NCI-H748 treated with DMSO at 0.1 percent for 48 hours (cell line): ENCODE results near the gene RAET1E.
"Not testable (repeated sequence)": the region's sequence is repeated elsewhere in the genome, so short reads cannot be mapped to it uniquely, and the experiment has no call there.

Source experiments
- DNase-seq: peaks from one replicate; lab custom pipeline; 2025; lab: John Stamatoyannopoulos, UW

RAET1E gene

GRCh38 chr6:149897855-149898744 is at the start of gene RAET1E:
TSS of gene RAET1E (minus strand) at chr6:149898113. CDS start at chr6:149890901, 7,212 bp downstream.
- no peak for DNase-seq

- not testable (repeated sequence) for DNase-seq
Measured at GRCh38 chr6:149947533-149947932, 49.6 kb upstream of the RAET1E start.

GRCh38 chr6:149946631-149947030 is 48.7 kb upstream of the RAET1E start:
- not testable (repeated sequence) for DNase-seq

- DNase-seq: not testable (repeated sequence)
Measured at GRCh38 chr6:149945276-149945675, 47.4 kb upstream of the RAET1E start.

- not testable (repeated sequence) for DNase-seq
Measured at GRCh38 chr6:149943321-149943720, 45.4 kb upstream of the RAET1E start.

- DNase-seq: no peak
Measured at GRCh38 chr6:149942461-149942829, 44.5 kb upstream of the RAET1E start.

GRCh38 chr6:149941583-149942460 is 43.9 kb upstream of the RAET1E start, which contains the start of gene ULBP2:
TSS of gene ULBP2 (plus strand) at chr6:149942014. CDS start at chr6:149942073, 59 bp downstream.
- DNase-seq: peak; percentile 58

GRCh38 chr6:149940672-149940982 is 42.7 kb upstream of the RAET1E start:
- DNase-seq: no peak

- DNase-seq: no peak
Measured at GRCh38 chr6:149939909-149940671, 42.2 kb upstream of the RAET1E start.

- no peak for DNase-seq
Measured at GRCh38 chr6:149939356-149939648, 41.4 kb upstream of the RAET1E start.

- peak; percentile 14 for DNase-seq
Measured at GRCh38 chr6:149938571-149939355, 40.9 kb upstream of the RAET1E start.

GRCh38 chr6:149938013-149938570 is 40.2 kb upstream of the RAET1E start:
- not testable (repeated sequence) for DNase-seq

- no peak for DNase-seq
Measured at GRCh38 chr6:149936743-149937142, 38.8 kb upstream of the RAET1E start.

- DNase-seq: no peak
Measured at GRCh38 chr6:149935668-149936067, 37.8 kb upstream of the RAET1E start.

- no peak for DNase-seq
Measured at GRCh38 chr6:149935246-149935645, 37.3 kb upstream of the RAET1E start.

GRCh38 chr6:149934249-149935156 is 36.6 kb upstream of the RAET1E start:
- peak; percentile 42 for DNase-seq

- no peak for DNase-seq
Measured at GRCh38 chr6:149933461-149933860, 35.5 kb upstream of the RAET1E start.

- DNase-seq: no peak
Measured at GRCh38 chr6:149933036-149933435, 35.1 kb upstream of the RAET1E start.

GRCh38 chr6:149931501-149931900 is 33.6 kb upstream of the RAET1E start:
- no peak for DNase-seq

GRCh38 chr6:149929422-149929821 is 31.5 kb upstream of the RAET1E start:
- DNase-seq: no peak
